Smooth muscle cell (in vitro differentiated cells): Measurements from ENCODE around the gene PPP2R2C. TPM values are rescaled to one million over a fixed set of nuclear protein-coding genes. Genes with fewer than 3 reads are reported as not detected.

Source experiments
- DNase-seq: peaks from one replicate; lab custom pipeline; 2025; ENCODE audit not compliant: unreplicated experiment; lab: John Stamatoyannopoulos, UW
- H2AFZ ChIP-seq: fragments of 200-600 bp; sonication (generic); 2 replicates; pipeline ENCODE4 v1.6.0; 2016; ENCODE audit warnings: antibody characterized with exemption, low read depth, mild to moderate bottlenecking
- H3F3A ChIP-seq: fragments of 200-600 bp; sonication (generic); 2 replicates; pipeline ENCODE4 v1.6.0; 2017; ENCODE audit warnings: antibody characterized with exemption, low read depth
- H3K27ac ChIP-seq: fragments of 200-600 bp; sonication (generic); 2 replicates; pipeline ENCODE4 v1.5.1; 2016; ENCODE audit warnings: low read depth, mild to moderate bottlenecking
- H3K27me3 ChIP-seq: fragments of 200-600 bp; sonication (generic); 2 replicates; pipeline ENCODE4 v1.6.1; 2016; ENCODE audit warnings: low read depth, mild to moderate bottlenecking
- H3K36me3 ChIP-seq: fragments of 200-600 bp; sonication (generic); 2 replicates; pipeline ENCODE4 v1.5.1; 2016; ENCODE audit warnings: low read depth
- H3K4me1 ChIP-seq: fragments of 200-600 bp; sonication (generic); 2 replicates; pipeline ENCODE4 v1.5.1; 2016; ENCODE audit warnings: low read depth
- H3K4me2 ChIP-seq: fragments of 200-600 bp; sonication (generic); 2 replicates; pipeline ENCODE4 v1.6.0; 2016; ENCODE audit warnings: mild to moderate bottlenecking
- H3K4me3 ChIP-seq: fragments of 200-600 bp; sonication (generic); 2 replicates; pipeline ENCODE4 v1.5.1; 2016; ENCODE audit warnings: mild to moderate bottlenecking
- H3K79me2 ChIP-seq: fragments of 200-600 bp; sonication (generic); 2 replicates; pipeline ENCODE4 v1.6.0; 2016; ENCODE audit warnings: low read depth, mild to moderate bottlenecking
- H3K9ac ChIP-seq: fragments of 200-600 bp; sonication (generic); 2 replicates; pipeline ENCODE4 v1.6.0; 2016; ENCODE audit warnings: low read depth
- H3K9me3 ChIP-seq: fragments of 200-600 bp; sonication (generic); replicated peaks from 2 replicates; pipeline ENCODE4 v1.5.1; 2016; ENCODE audit warnings: low read depth
- H4K20me1 ChIP-seq: fragments of 200-600 bp; sonication (generic); 2 replicates; pipeline ENCODE4 v1.6.0; 2016; ENCODE audit warnings: low read depth
- CTCF ChIP-seq: fragments of 200-600 bp; sonication (generic); IDR thresholded peaks from 2 replicates; pipeline ENCODE4 v1.5.1; 2017; ENCODE audit warnings: borderline replicate concordance, mild to moderate bottlenecking, antibody characterized with exemption; ENCODE audit not compliant: insufficient read depth, poor library complexity, severe bottlenecking
- whole genome bisulfite sequencing: methylation state at CpG from one replicate; pipeline ENCODE4 v1.1.7; 2016; ENCODE audit warnings: low lambda C conversion rate; 5-methylcytosine and 5-hydroxymethylcytosine counted together
- polyA plus RNA-seq: library from polyadenylated mRNA; unstranded; fragments of >200 nt; fragmentation: Nextera tagmentation; extraction: Ambion mirVana; gene quantifications from 2 replicates; pipeline ENCODE4 v1.2.1, GENCODE V29; 2016
- total RNA-seq: library from RNA; depleted of rRNA; stranded (reverse); fragments of >200 nt; gene quantifications from 2 replicates; pipeline ENCODE4 v1.2.3, GENCODE V29; 2014

The PPP2R2C gene
- total and polyA plus RNA-seq, 2 experiments from 2014 or later, result 0.54 to 1.8 TPM

- no peaks in the 10 kb centered on the region for H3K36me3 ChIP-seq
- no peaks in the 10 kb centered on the region for H3K4me1 ChIP-seq
- no peak overlapping the region for H3K9ac ChIP-seq
- H3K4me2 ChIP-seq, result no peak overlapping the region
- no peaks in the 10 kb centered on the region for H4K20me1 ChIP-seq
- H3K27me3 ChIP-seq, result peaks cover 3% of the 10 kb centered on the region
- H3F3A ChIP-seq, result no peaks in the 10 kb centered on the region
- H2AFZ ChIP-seq, result no peak overlapping the region
- no peak for DNase-seq
- H3K4me3 ChIP-seq, result no peak overlapping the region
- WGBS, result 39% methylated on average over 8 of the region's 8 CpGs
- H3K9me3 ChIP-seq, result no peaks in the 10 kb centered on the region
- no peak for TF ChIP-seq CTCF
- H3K27ac ChIP-seq, result no peak overlapping the region
- H3K79me2 ChIP-seq, result no peaks in the 10 kb centered on the region
Observed at GRCh38 chr4:6362896-6363295, 109.5 kb downstream of the PPP2R2C start.

- 69% methylated on average over 6 of the region's 7 CpGs for WGBS
Observed at GRCh38 chr4:6362243-6362885, 110.0 kb downstream of the PPP2R2C start.

GRCh38 chr4:6361076-6361784 lies 111.2 kb downstream of the PPP2R2C start:
- Histone ChIP-seq H4K20me1 (no peaks in the 10 kb centered on the region), H3K79me2 (no peaks in the 10 kb centered on the region), H3K9ac (no peak overlapping the region), H3F3A (no peaks in the 10 kb centered on the region), H3K36me3 (no peaks in the 10 kb centered on the region), H3K4me2 (no peak overlapping the region), H3K4me1 (no peaks in the 10 kb centered on the region), H3K27ac (no peak overlapping the region), H2AFZ (no peak overlapping the region), H3K9me3 (no peaks in the 10 kb centered on the region), H3K27me3 (no peaks in the 10 kb centered on the region), H3K4me3 (no peak overlapping the region)
- 79% methylated on average over 4 of the region's 4 CpGs for WGBS
- no peak for TF ChIP-seq CTCF
- no peak for DNase-seq

More at GRCh38 chr4:6362243-6362885, 110.0 kb downstream of the PPP2R2C start:
- Histone ChIP-seq H3K27ac (no peak overlapping the region), H3K9me3 (no peaks in the 10 kb centered on the region), H3K9ac (no peak overlapping the region), H3K4me3 (no peak overlapping the region), H4K20me1 (no peaks in the 10 kb centered on the region), H3K79me2 (no peaks in the 10 kb centered on the region), H3K27me3 (peaks cover 3% of the 10 kb centered on the region), H3F3A (no peaks in the 10 kb centered on the region), H3K36me3 (no peaks in the 10 kb centered on the region), H2AFZ (no peak overlapping the region), H3K4me2 (no peak overlapping the region), H3K4me1 (no peaks in the 10 kb centered on the region)
- TF ChIP-seq CTCF, result no peak
- no peak for DNase-seq
